ENCODE results near the gene LMAN1L. TPM values are rescaled to one million over a fixed set of nuclear protein-coding genes. Genes with fewer than 3 reads are reported as not detected.

The LMAN1L gene
- total and polyA plus RNA-seq, 10 donors, result 2.4 to 164 (median 81.2) TPM

- H3K27ac ChIP-seq, result peak overlapping the region; percentile 9 to 92 (median 88)
- TF ChIP-seq POLR2A (IDR thresholded peaks at IDR 0.05), result no peak
- peaks cover 6 to 81% (median 39%) of the 10 kb centered on the region in 6 donors for H3K36me3 ChIP-seq
- WGBS, 5 donors, result 61 to 72% (median 66%) methylated on average over 12 of the region's 12 CpGs
- no peaks in the 10 kb centered on the region for H3K9me3 ChIP-seq
- H3K4me1 ChIP-seq, result peaks cover 16 to 62% (median 47%) of the 10 kb centered on the region in 6 donors
- DNase-seq, result no peak
- peak overlapping the region in 1 of 8 donors; percentile 11 for H3K4me3 ChIP-seq
- intact Hi-C loops (cut with DNase I; ENCODE audit: low total_unique reads), result loop anchor here (5.0 kb wide), 2 partner anchors 58 to 62 kb away; partner anchors contain the start of gene CSK
- no peaks in the 10 kb centered on the region for H3K27me3 ChIP-seq (replicated peaks in 1 of 7)
These were observed 31.9 kb downstream of the LMAN1L start for GRCh38 chr15:74844319-74845207.

DNA sequence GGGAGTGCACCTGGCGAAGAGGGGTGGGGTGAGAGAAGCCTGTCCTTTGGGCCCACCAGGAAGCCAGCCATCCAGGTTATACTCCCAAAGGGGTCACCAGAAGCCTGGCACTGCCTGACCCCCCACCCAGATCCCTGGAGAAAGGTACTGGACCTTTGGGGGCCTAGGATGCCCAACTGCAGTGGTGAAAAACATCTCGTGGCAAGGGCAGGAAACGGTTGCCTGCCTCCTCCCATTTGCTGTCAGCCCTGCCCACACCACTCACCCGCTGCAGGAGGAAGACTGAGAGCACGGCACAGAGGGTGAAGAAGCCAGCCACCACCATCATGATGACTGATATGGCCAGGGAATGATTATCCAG, 32.6 kb downstream of the LMAN1L start:
- H3K27ac ChIP-seq, result peak overlapping the region; percentile 9 to 92 (median 86)

GRCh38 chr15:74845581-74845980, 32.9 kb downstream of the LMAN1L start:
- peak overlapping the region; percentile 10 to 92 (median 86) for H3K27ac ChIP-seq

More for the DNA sequence above, 32.6 kb downstream of the LMAN1L start:
- TF ChIP-seq POLR2AphosphoS5 (IDR thresholded peaks at IDR 0.05) (peak; percentile 14 to 40 (median 39)), POLR2A (IDR thresholded peaks at IDR 0.05) (no peak)
- H3K4me3 ChIP-seq, result peak overlapping the region in 1 of 8 donors; percentile 11
- no peaks in the 10 kb centered on the region for H3K9me3 ChIP-seq
- peaks cover 6 to 81% (median 43%) of the 10 kb centered on the region in 6 donors for H3K36me3 ChIP-seq
- H3K4me1 ChIP-seq, result peaks cover 16 to 62% (median 47%) of the 10 kb centered on the region in 6 donors
- H3K27me3 ChIP-seq (replicated peaks in 1 of 7), result no peaks in the 10 kb centered on the region
- intact Hi-C loops (cut with DNase I; ENCODE audit: low total_unique reads), result no loop called here
- WGBS, 5 donors, result 25 to 30% (median 27%) methylated on average over 4 to 5 of the region's 5 CpGs
- DNase-seq, result peak; percentile 86

DNA sequence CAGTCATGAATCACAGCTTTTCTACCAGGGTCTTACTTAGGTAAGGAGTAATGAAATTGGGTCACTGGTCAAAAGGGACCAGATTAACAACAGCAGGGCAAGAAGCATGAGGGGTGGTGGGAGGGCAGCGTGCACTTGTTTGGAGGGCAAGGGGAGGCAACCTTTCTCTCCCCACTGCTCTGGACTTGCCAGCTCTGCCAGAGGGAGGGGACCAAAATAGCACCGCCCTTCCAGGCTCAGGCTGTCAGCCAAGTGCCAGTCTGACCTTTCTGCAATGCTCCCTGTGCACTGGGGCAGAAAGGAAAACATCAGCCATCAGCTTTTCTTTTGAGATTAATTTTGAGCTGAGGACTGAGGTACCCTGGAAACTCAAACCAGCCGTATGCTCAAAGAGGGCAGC, 34.8 kb downstream of the LMAN1L start:
- H3K36me3 ChIP-seq, result peaks cover 8 to 85% (median 63%) of the 10 kb centered on the region in 6 donors

More at GRCh38 chr15:74845581-74845980, 32.9 kb downstream of the LMAN1L start:
- Histone ChIP-seq H3K4me1 (peaks cover 16 to 60% (median 47%) of the 10 kb centered on the region in 6 donors), H3K4me3 (peak overlapping the region in 1 of 8 donors; percentile 11), H3K27me3 (replicated peaks in 1 of 7) (no peaks in the 10 kb centered on the region), H3K36me3 (peaks cover 6 to 81% (median 45%) of the 10 kb centered on the region in 6 donors), H3K9me3 (no peaks in the 10 kb centered on the region)
- TF ChIP-seq POLR2AphosphoS5 (IDR thresholded peaks at IDR 0.05), result no peak
- TF ChIP-seq CTCF (IDR thresholded peaks at IDR 0.05 in 8 of 11, conservative IDR thresholded peaks at IDR 0.05 in 3 of 11), result no peak
- no peak for TF ChIP-seq POLR2A (IDR thresholded peaks at IDR 0.05)
- WGBS, 5 donors, result 44 to 63% (median 51%) methylated on average over 4 of the region's 4 CpGs
- no peak for DNase-seq
- intact Hi-C loops (cut with DNase I; ENCODE audit: low total_unique reads), result no loop called here

More for the DNA sequence above, 34.8 kb downstream of the LMAN1L start:
- 87 to 98% (median 92%) methylated on average over 3 of the region's 3 CpGs for WGBS, 5 donors
- H3K27me3 ChIP-seq (replicated peaks in 1 of 7), result no peaks in the 10 kb centered on the region
- no peaks in the 10 kb centered on the region for H3K9me3 ChIP-seq
- TF ChIP-seq CTCF (IDR thresholded peaks at IDR 0.05 in 8 of 11, conservative IDR thresholded peaks at IDR 0.05 in 3 of 11), result no peak
- no peak for TF ChIP-seq POLR2A (IDR thresholded peaks at IDR 0.05)
- no peak for TF ChIP-seq POLR2AphosphoS5 (IDR thresholded peaks at IDR 0.05)
- H3K27ac ChIP-seq, result no peak overlapping the region
- intact Hi-C loops (cut with DNase I; ENCODE audit: low total_unique reads), result no loop called here
- H3K4me3 ChIP-seq, result no peak overlapping the region
- DNase-seq, result no peak
- peaks cover 8 to 41% (median 32%) of the 10 kb centered on the region in 6 donors for H3K4me1 ChIP-seq
